Ecto neural progenitor cell (in vitro differentiated cells): ENCODE results near the gene OR13D1.
"Not testable (repeated sequence)": the region's sequence is repeated elsewhere in the genome, so short reads cannot be mapped to it uniquely, and the experiment has no call there.

Experiments used
- DNase-seq: peaks from one replicate; pipeline ENCODE4 v3.0.0-alpha.2; 2018; ENCODE audit warnings: low spot score

Gene OR13D1, protein sequence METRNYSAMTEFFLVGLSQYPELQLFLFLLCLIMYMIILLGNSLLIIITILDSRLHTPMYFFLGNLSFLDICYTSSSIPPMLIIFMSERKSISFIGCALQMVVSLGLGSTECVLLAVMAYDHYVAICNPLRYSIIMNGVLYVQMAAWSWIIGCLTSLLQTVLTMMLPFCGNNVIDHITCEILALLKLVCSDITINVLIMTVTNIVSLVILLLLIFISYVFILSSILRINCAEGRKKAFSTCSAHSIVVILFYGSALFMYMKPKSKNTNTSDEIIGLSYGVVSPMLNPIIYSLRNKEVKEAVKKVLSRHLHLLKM

DNA sequence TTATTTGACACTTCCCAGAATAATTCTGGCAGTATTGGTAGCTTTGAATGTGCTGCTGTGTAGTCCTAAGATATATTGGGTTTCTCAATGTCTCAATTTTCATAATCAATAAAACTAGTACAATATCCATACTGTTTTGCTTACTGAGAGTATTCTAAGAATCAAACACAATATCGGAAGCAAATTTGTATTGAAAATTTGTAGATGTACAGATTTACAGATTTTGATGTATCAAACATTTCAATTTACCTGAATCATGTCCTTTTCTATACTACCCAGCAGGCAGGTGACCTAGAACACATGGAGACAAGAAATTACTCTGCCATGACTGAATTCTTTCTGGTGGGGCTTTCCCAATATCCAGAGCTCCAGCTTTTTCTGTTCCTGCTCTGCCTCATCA lies at the start of gene OR13D1:
TSS of gene OR13D1 (plus strand) at position 301 of the 400 bp plus-strand sequence. CDS start at position 301, 0 bp downstream.
- no peak for DNase-seq

DNA sequence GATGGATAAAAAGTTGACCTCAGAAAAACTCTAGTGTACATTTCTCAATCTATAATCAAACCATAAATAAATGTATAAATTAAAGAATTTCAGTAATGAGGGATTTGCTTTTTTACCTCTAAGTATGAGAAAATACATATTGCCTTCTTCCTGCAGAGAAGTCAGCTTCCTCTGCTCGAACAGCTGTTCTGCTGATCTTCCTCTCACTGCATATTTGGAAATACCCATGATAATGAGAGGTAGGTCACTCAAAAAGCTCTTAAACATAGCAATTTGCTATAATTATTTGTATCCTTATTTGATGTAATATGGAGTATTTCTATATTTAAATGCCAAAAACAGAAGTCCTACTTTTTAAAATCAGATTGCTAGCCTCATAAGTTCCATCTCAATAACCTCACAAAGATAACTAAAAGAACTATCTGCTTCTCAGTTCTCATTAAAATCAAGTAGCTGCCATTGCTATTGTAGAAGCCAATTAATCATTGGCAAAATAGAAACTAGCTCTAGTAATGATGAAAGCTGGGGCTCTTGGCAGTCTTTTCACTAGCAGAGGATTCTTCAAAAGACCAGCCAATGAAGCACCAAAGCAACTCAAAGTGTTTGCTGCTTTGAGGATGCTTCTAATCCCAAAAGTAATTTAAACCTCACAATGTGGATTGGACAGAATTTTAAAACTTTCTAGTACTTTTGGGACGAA lies 35.7 kb upstream of the OR13D1 start:
- no peak for DNase-seq

DNA sequence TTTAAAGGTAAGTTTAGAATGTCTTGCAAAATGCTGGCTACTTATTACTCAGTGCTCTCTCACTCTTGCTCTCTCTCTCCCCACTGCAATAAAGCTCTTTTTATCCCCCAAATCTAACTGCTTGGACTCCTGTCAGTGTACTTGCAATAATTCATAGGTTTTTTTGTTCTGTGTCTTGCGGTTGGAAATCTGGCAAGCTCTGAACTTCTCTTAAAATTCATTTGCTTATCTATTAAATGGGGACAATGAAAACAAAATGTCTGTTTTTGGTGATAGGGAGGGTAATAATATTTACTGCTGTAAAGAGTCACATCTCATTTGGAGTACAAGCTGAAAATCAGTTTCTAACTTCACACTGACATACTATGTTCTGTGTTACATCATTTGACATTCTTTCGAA lies 18.7 kb upstream of the OR13D1 start:
- DNase-seq: no peak

DNA sequence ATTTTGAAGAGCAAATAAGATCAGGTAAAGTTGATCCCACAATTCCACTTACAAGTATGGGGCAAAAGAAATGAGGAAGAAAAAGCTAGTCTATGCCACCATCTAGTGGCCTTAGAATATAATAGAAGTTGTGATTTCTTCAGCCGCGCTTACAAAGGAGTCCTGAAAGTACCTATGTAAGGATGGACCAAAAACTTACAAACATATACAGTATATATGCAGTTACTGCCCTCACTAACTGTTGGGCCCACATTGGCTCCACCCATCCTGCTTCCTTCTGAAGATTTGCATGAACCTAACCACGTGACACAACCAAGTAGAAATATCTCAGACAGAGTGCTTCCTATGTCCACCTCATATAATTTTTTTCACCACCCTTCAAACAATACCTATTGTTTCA lies 11.7 kb upstream of the OR13D1 start:
- DNase-seq: no peak

DNA sequence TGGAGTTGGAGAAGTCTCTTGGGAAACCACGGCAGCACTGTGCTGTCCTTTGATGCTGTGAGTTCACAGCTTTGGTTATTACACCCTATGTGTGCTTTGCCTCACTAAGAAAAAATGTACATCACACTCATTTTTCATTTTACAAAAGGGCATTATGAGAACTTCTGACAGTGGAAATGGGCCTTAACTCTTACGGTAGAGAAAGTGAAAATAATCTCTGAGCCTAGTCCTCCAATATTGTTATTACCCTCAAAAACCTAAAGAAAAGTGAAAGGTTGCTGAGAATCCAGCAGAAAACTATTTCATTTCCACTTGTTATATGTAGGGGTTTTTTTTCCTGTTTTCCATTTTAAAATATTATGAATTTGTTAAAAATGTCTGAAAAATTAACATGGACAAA lies 8.2 kb upstream of the OR13D1 start:
- no peak for DNase-seq

DNA sequence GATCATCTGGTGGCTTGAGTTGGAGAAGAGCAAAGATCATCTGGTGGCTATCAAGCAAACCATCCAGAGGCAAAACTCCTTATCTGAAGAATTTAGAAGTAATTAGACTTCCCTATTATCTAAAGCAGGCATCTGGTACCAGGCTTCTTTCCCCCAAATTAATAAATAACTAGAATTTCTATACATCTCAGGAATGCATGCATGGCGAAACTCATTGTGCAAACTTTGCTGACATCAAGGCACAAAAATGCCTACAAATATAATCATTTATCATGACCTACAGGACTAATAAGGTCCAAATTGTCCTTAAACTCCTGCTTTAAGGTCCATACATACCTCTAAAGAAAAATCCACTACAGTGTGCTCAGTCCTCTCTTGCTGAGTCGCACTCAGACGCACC lies 6.0 kb downstream of the OR13D1 start:
- DNase-seq: no peak

DNA sequence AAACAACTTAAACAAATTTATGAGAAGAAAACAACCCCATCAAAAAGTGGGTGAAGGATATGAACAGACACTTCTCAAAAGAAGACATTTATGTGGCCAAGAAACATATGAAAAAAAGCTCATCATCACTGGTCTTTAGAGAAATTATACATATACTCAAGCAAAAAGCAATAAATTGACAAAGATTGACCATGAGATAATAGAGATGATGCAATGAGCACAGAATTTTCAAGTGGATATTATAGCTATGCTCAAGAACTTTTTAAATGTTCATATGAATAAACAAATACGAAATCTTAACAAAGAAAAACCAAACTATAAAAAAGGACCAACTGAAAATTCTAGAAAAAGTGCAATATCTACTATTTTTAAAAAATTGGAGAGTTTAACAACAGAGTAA lies 14.4 kb downstream of the OR13D1 start:
- DNase-seq: not testable (repeated sequence)

DNA sequence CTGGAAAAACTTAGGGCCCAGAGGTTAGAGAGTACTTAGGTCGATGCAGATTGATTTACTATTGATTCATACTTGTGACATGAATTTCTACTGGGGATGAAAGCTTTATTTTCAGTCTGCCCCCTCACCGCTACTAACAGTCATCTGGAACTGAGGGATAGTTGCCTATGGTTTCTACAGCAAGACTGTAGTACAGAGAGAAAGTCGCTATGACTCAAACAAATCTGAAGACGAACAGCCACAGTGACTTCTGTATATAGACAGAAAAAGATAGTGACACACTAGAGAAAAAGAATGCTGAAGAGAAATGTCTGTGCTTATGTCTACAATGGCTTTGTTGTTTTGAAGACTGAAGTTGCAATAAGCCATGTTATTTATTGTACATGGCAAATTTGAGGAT lies 17.3 kb downstream of the OR13D1 start:
- no peak for DNase-seq

DNA sequence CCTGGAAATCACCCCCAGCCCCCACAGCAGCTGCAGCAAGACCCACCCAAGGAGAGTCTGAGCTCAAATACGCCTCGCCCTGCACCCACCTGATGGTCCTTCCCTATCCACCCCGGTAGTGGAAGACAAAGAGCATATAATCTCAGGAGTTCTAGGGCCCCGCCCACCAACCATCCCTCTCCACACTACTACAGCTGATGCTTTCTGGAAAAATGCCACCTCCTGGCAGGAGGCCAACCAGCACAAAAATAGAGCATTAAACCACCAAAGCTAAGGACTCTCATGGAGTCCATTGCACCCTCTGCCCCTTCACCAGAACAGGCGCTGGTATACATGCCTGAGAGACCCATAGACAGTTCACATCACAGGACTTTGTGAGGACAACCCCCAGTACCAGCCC lies 30.7 kb downstream of the OR13D1 start:
- no peak for DNase-seq

DNA sequence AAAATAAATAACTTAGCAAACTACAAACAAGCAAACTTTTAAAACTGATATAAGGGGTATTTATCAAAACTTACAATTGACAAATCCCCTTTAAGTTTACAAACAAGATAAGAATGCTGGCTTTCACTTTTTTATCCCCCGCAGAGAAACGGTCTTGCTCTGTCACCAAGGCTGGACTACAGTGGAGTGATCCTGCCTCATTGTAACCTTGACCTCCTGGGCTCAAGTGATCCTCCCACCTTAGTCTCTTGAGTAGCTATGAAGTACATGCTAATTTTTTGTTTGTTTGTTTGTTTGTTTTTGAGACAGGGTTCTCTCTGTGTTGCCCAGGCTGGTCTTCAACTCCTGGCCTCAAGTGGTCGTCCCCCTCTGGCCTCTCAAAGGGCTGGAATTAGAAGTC lies 44.1 kb downstream of the OR13D1 start:
- DNase-seq: no peak

DNA sequence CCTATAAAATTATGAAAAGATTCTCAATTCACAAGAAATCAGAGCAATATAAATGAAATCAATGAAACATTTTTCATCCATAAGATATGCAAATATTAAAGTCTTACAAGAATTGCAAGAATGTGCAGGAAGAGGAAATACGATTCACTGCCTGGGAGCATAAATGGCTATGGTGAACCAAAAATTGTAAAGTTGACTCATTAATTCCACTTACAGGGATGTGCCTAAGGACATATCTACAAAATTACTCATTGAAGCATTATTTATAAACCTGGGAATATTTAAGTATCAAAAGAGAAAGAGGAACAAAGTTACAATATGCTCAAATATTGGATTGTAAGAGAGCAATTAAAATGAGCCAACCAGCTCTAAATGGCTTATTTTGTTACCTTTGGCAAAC lies 46.3 kb downstream of the OR13D1 start:
- DNase-seq: no peak

DNA sequence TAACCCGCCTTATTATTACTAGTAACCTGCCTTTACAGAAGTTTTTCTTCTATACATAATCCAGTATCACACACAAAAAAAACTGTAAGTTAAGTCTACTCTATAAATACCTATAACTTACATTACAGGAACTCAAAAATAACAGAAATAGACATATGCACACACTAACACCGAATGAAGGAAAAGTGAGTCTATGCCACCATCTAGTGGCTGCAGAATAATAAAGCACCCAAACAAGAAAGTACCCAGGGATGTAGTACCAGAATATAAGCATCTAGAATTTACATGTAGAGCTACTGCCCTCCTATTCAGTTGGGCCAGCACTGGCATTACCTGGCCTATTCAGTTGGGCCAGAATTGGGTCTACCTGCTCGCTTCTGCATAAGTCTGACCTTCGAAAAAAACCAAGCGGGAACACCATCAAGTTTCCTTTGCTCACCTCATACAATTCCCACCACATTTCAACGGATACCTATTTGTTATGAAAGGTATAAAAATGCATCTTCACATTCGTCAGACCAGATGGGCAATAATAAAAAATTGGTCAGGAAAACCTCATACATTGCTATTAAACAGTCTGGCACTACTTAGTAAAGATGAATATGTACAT lies 49.2 kb downstream of the OR13D1 start:
- DNase-seq: no peak
